Tibial nerve (tissue), 4 donors: ENCODE measurements around the gene SEMA3A. TPM values are rescaled to one million over a fixed set of nuclear protein-coding genes. Genes with fewer than 3 reads are reported as not detected.

ENCODE experiments used
- DNase-seq, 2 donors: peaks; one replicate each; pipeline ENCODE4 v3.0.0-alpha.2; 2019; ENCODE audit warnings: low spot score in 2 of 2
- H3K27ac ChIP-seq, 4 donors: fragments of 200-600 bp; sonication (generic) in 3 of 4; one replicate each; pipeline ENCODE4 v1.5.1; 2017 to 2019; ENCODE audit warnings: mild to moderate bottlenecking in 1 of 4
- H3K27me3 ChIP-seq, 2 donors: fragments of 200-600 bp; sonication (generic) in 1 of 2; one replicate each; pipeline versions ENCODE4 v1.5.1 to v1.6.0; 2017 to 2019
- H3K36me3 ChIP-seq, 3 donors: fragments of 200-600 bp; sonication (generic); one replicate each; pipeline ENCODE4 v1.5.1; 2018 to 2019
- H3K4me1 ChIP-seq, 4 donors: fragments of 200-600 bp; sonication (generic) in 3 of 4; one replicate each; pipeline ENCODE4 v1.5.1; 2017 to 2019
- H3K4me3 ChIP-seq, 4 donors: fragments of 200-600 bp; sonication (generic) in 3 of 4; one replicate each; pipeline ENCODE4 v1.5.1; 2017 to 2019; ENCODE audit warnings: mild to moderate bottlenecking in 1 of 4, moderate library complexity in 1 of 4
- H3K9me3 ChIP-seq, 4 donors: fragments of 200-600 bp; sonication (generic) in 3 of 4; one replicate each; pipeline ENCODE4 v1.5.1; 2017 to 2019
- EP300 ChIP-seq, 2 donors: sonication (generic); formaldehyde crosslinking; IDR thresholded peaks; one replicate each; pipeline ENCODE4 v1.6.1; 2017; ENCODE audit warnings: antibody characterized with exemption in 2 of 2, mild to moderate bottlenecking in 1 of 2
- POLR2A ChIP-seq, 2 donors: fragments of 450-650 bp; IDR thresholded peaks; one replicate each; pipeline ENCODE4 v1.6.1; 2017; ENCODE audit warnings: antibody characterized with exemption in 2 of 2, mild to moderate bottlenecking in 2 of 2, moderate library complexity in 2 of 2
- WGBS, 2 donors: methylation state at CpG; one replicate each; pipeline ENCODE4 v1.1.5; 2018; 5-methylcytosine and 5-hydroxymethylcytosine counted together
- total RNA-seq, 4 donors: library from RNA; depleted of rRNA; stranded (reverse); fragments of >200 nt; gene quantifications; one replicate each; pipeline ENCODE4 v1.1.0, GENCODE V29; 2016
- TF ChIP-seq, protein P1 (sequence below), 5 experiments: fragments of 200-600 bp in 3 of 5; fragments of 450-650 bp in 2 of 5; sonication (generic) in 3 of 5; IDR thresholded peaks; one replicate each; pipeline ENCODE4 v1.5.1; 2016 to 2019; ENCODE audit warnings: antibody characterized with exemption in 5 of 5, mild to moderate bottlenecking in 3 of 5, moderate library complexity in 2 of 5

The SEMA3A gene
- total RNA-seq, 4 donors from 2014 or later: 2.9 to 9.3 (median 6.8) TPM

DNA sequence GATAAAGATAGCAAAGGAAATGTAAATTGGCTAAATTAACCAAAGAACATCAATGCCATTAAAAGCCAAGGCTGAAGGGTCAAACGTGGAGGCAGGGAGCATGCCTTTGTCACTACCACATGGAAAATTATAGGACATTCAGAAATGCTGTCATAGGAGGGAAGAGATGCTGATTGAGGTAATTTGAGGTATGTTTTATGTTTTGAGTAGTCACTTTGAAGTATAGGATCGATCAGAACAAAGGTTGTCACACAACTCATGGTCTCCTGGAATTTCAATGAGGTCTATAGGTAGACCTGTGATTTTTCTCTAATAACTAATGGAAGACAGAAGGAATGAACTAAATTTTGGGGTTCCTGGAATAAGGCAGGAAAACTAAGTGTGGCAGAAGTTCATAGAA is 149.8 kb downstream of the SEMA3A start:
- TF ChIP-seq, protein P1, sequence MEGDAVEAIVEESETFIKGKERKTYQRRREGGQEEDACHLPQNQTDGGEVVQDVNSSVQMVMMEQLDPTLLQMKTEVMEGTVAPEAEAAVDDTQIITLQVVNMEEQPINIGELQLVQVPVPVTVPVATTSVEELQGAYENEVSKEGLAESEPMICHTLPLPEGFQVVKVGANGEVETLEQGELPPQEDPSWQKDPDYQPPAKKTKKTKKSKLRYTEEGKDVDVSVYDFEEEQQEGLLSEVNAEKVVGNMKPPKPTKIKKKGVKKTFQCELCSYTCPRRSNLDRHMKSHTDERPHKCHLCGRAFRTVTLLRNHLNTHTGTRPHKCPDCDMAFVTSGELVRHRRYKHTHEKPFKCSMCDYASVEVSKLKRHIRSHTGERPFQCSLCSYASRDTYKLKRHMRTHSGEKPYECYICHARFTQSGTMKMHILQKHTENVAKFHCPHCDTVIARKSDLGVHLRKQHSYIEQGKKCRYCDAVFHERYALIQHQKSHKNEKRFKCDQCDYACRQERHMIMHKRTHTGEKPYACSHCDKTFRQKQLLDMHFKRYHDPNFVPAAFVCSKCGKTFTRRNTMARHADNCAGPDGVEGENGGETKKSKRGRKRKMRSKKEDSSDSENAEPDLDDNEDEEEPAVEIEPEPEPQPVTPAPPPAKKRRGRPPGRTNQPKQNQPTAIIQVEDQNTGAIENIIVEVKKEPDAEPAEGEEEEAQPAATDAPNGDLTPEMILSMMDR (IDR thresholded peaks at IDR 0.05): no peak
- TF ChIP-seq POLR2A (IDR thresholded peaks at IDR 0.05) (no peak), EP300 (IDR thresholded peaks at IDR 0.05) (no peak)
- Histone ChIP-seq H3K27ac (no peak overlapping the region), H3K4me1 (peaks cover 0 to 4% (median 0%) of the 10 kb centered on the region in 4 donors), H3K9me3 (no peaks in the 10 kb centered on the region), H3K27me3 (no peaks in the 10 kb centered on the region), H3K4me3 (no peak overlapping the region), H3K36me3 (no peaks in the 10 kb centered on the region)
- DNase-seq: no peak
- 72 to 79% methylated on average over 2 of the region's 2 CpGs for WGBS, 2 donors

DNA sequence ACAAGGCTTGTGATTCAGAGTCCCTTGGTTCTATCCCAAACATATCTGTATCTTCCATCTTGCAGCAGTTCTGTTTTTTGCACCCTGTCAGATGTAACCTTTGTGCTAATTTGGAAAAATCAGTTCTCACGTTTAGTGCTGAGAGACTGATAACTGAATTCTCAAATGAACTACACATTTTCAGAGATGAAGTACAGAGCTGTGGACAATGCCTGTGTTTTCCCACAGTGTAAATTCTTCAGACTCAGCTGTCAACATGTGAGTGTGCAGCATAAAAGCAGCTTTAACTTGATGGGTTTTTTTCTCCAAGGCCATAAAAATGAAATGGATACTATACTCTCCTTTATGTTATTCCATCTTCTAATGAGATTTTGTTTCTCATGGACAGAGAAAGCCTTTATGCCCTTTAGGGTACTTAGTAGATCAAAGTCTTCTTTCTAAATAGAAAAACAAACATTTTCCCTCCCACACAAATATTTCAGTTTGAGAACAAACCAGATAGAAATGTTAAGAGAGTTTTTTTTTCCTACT is 150.9 kb downstream of the SEMA3A start:
- Histone ChIP-seq H3K27ac (no peak overlapping the region), H3K4me3 (no peak overlapping the region), H3K27me3 (no peaks in the 10 kb centered on the region), H3K36me3 (no peaks in the 10 kb centered on the region), H3K4me1 (peaks cover 0 to 4% (median 0%) of the 10 kb centered on the region in 4 donors), H3K9me3 (no peaks in the 10 kb centered on the region)
- TF ChIP-seq EP300 (IDR thresholded peaks at IDR 0.05): no peak
- no peak for DNase-seq
- 21 to 26% methylated on average over 1 of the region's 1 CpG for WGBS, 2 donors

DNA sequence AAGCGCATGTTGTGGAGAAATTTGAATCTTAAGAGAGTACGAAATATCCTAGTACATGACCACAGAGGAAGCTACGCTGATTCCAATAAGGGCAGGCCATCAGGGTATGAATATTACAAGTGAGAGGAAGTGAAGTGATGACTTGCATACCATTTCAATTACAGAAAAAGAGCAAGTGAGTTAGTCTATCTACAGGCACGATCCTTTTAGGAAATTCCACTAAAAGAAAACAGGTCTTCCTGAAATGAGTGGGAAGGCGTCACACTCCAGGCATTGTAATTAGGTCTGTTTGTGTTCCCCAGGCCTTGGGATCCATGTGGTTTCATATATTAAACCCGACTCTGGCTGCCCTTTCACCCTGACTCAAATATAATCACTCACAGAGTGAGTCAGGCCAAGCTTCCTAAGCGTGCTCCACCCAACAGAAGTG is 152.5 kb downstream of the SEMA3A start:
- Histone ChIP-seq H3K27ac (no peak overlapping the region), H3K9me3 (no peaks in the 10 kb centered on the region)

DNA sequence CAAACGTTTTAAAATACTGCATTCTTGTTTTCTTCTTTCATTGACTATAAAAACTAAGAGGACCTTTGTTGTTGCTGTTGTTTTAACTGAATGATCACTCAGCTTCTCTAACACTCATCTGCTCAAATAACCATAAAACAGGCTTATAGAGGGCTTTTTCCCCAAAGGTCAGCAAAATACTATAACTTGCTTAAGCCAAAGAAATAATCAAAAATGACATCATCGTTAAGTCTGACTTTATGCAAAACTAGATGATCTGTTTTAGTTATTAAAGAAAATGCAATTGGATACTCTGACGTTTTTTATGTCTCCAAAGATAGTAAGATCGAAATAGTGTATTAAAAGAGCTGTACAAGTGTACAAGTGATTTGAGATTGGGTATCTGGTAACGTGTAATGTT is 152.9 kb downstream of the SEMA3A start:
- TF ChIP-seq EP300 (IDR thresholded peaks at IDR 0.05): no peak
- TF ChIP-seq, protein P1 (IDR thresholded peaks at IDR 0.05): no peak
- TF ChIP-seq POLR2A (IDR thresholded peaks at IDR 0.05): no peak
- DNase-seq: no peak
- Histone ChIP-seq H3K4me1 (peaks cover 0 to 4% (median 0%) of the 10 kb centered on the region in 4 donors), H3K36me3 (no peaks in the 10 kb centered on the region), H3K27me3 (no peaks in the 10 kb centered on the region), H3K27ac (no peak overlapping the region), H3K9me3 (no peaks in the 10 kb centered on the region), H3K4me3 (no peak overlapping the region)
- 77 to 78% methylated on average over 5 of the region's 5 CpGs for WGBS, 2 donors

More for the DNA sequence above, 152.5 kb downstream of the SEMA3A start:
- no peak overlapping the region for H3K4me3 ChIP-seq
- H3K27me3 ChIP-seq: no peaks in the 10 kb centered on the region
- no peak for DNase-seq
- no peaks in the 10 kb centered on the region for H3K36me3 ChIP-seq
- peaks cover 0 to 4% (median 0%) of the 10 kb centered on the region in 4 donors for H3K4me1 ChIP-seq
- TF ChIP-seq EP300 (IDR thresholded peaks at IDR 0.05) (no peak), POLR2A (IDR thresholded peaks at IDR 0.05) (no peak)
- TF ChIP-seq, protein P1 (IDR thresholded peaks at IDR 0.05): no peak
- 57 to 60% methylated on average over 7 of the region's 7 CpGs for WGBS, 2 donors

DNA sequence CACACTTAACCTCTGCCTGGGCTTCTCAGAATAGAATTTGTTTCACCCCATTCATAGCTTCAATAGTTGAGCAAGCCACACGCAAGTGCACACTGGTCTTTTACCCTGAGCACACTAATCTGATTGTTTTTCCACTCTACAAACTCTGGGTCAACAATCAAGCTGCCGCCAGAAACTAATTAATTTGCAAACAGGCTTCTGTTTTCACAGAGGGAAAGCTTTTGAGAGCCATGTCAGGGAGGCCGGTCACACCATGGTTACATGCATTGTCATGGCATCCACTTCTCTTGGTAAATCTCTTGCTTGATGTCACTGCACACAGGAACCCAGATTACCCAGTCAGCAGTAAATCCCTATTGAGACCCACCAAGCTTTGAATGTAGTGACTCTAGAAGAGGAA is 154.2 kb downstream of the SEMA3A start:
- Histone ChIP-seq H3K27me3 (no peaks in the 10 kb centered on the region), H3K4me1 (peaks cover 0 to 4% (median 0%) of the 10 kb centered on the region in 4 donors), H3K9me3 (no peaks in the 10 kb centered on the region), H3K27ac (no peak overlapping the region), H3K4me3 (no peak overlapping the region), H3K36me3 (no peaks in the 10 kb centered on the region)
- 56 to 63% methylated on average over 3 of the region's 3 CpGs for WGBS, 2 donors
- DNase-seq: no peak
- TF ChIP-seq EP300 (IDR thresholded peaks at IDR 0.05) (no peak), POLR2A (IDR thresholded peaks at IDR 0.05) (no peak)
- TF ChIP-seq, protein P1 (IDR thresholded peaks at IDR 0.05): no peak

DNA sequence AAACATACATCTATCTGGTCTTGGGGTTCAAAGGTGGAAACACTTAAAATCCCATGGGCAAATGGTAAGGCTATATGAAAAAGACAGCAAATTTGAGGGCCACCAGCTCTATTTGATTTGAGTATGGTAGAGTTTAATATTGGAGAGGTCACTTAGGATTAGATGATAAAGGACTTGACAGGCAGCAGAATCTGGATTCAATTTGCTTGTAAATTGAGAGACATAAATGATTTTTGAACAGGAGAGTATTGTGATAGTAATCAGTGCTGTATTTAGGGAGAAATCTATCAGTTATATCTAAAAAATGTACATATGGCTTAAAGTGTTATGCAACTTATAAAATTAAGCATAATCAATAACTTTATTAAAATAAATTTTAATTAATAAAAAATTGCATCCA is 155.2 kb downstream of the SEMA3A start:
- no peak for DNase-seq
- no peaks in the 10 kb centered on the region for H3K27me3 ChIP-seq
- peaks cover 0 to 4% (median 0%) of the 10 kb centered on the region in 4 donors for H3K4me1 ChIP-seq
- no peaks in the 10 kb centered on the region for H3K36me3 ChIP-seq
- TF ChIP-seq POLR2A (IDR thresholded peaks at IDR 0.05): no peak
- no peak for TF ChIP-seq EP300 (IDR thresholded peaks at IDR 0.05)
- TF ChIP-seq, protein P1 (IDR thresholded peaks at IDR 0.05): no peak
- no peak overlapping the region for H3K27ac ChIP-seq
- no peak overlapping the region for H3K4me3 ChIP-seq
- no peaks in the 10 kb centered on the region for H3K9me3 ChIP-seq
